ENCODE data around the gene WDR1.

- TF ChIP-seq CTCF (conservative IDR thresholded peaks at IDR 0.05 in 1 of 2, IDR thresholded peaks at IDR 0.05 in 1 of 2; ENCODE audit: low read depth in 1 of 2, low read length in 2 of 2): no peak
- no peak for TF ChIP-seq EZH2 (IDR thresholded peaks at IDR 0.05; ENCODE audit: low read length, missing control alignments)
Observed at GRCh38 chr4:10051517-10052135, 65.0 kb downstream of the WDR1 start.
